Mesendoderm (in vitro differentiated cells): ENCODE data around the gene AKAP12. TPM values are rescaled to one million over a fixed set of nuclear protein-coding genes. Genes with fewer than 3 reads are reported as not detected.
A peak's percentile ranks its signal among the peaks of the same experiment; 100 is the strongest.

Experiments
- DNase-seq: peaks from one replicate; pipeline ENCODE4 v3.0.0; 2013
- H2AK5ac ChIP-seq: 2 replicates; pipeline ENCODE4 v1.6.1; 2013; ENCODE audit warnings: low read length, inconsistent platforms
- H2BK120ac ChIP-seq: 2 replicates; pipeline ENCODE4 v1.6.1; 2013; ENCODE audit warnings: low read depth, mild to moderate bottlenecking, low read length, moderate library complexity, mixed read lengths
- H2BK15ac ChIP-seq: replicated peaks from 2 replicates; pipeline ENCODE4 v1.6.1; 2013; ENCODE audit warnings: low read depth, mild to moderate bottlenecking, moderate library complexity
- H2BK5ac ChIP-seq: 2 replicates; pipeline ENCODE4 v1.6.1; 2013; ENCODE audit warnings: low read length, inconsistent platforms
- H3K18ac ChIP-seq: 2 replicates; pipeline ENCODE4 v1.6.1; 2013; ENCODE audit warnings: mild to moderate bottlenecking, low read length, mixed read lengths
- H3K23ac ChIP-seq: one replicate; pipeline ENCODE4 v1.6.1; 2013; ENCODE audit warnings: low read length
- H3K27ac ChIP-seq: 2 replicates; pipeline ENCODE4 v1.5.1; 2013; ENCODE audit warnings: low read depth, mild to moderate bottlenecking, inconsistent platforms, low read length, moderate library complexity
- H3K27me3 ChIP-seq: 2 replicates; pipeline ENCODE4 v1.6.1; 2013; ENCODE audit warnings: low read length, control low read depth, mild to moderate bottlenecking, inconsistent platforms; ENCODE audit not compliant: insufficient read depth, poor library complexity
- H3K36me3 ChIP-seq: 2 replicates; pipeline ENCODE4 v1.6.1; 2013; ENCODE audit warnings: low read length, inconsistent platforms; ENCODE audit not compliant: control insufficient read depth, insufficient read depth
- H3K4ac ChIP-seq: one replicate; pipeline ENCODE4 v1.6.1; 2013; ENCODE audit warnings: low read depth, mild to moderate bottlenecking, low read length, moderate library complexity
- H3K4me1 ChIP-seq: 2 replicates; pipeline ENCODE4 v1.6.1; 2013; ENCODE audit warnings: low read depth, low read length, inconsistent platforms; ENCODE audit not compliant: control insufficient read depth
- H3K4me2 ChIP-seq: 2 replicates; pipeline ENCODE4 v1.6.1; 2013; ENCODE audit warnings: low read length
- H3K4me3 ChIP-seq: 2 replicates; pipeline ENCODE4 v1.5.1; 2013; ENCODE audit warnings: mild to moderate bottlenecking, low read length
- H3K56ac ChIP-seq: one replicate; pipeline ENCODE4 v1.6.1; 2013; ENCODE audit warnings: low read length
- H3K79me1 ChIP-seq: 2 replicates; pipeline ENCODE4 v1.6.1; 2013; ENCODE audit warnings: low read length, inconsistent platforms
- H3K79me2 ChIP-seq: 2 replicates; pipeline ENCODE4 v1.6.1; 2013; ENCODE audit warnings: mild to moderate bottlenecking, low read length; ENCODE audit not compliant: control insufficient read depth, insufficient read depth
- H3K9ac ChIP-seq: 2 replicates; pipeline ENCODE4 v1.6.1; 2013; ENCODE audit warnings: low read length, inconsistent platforms
- H4K5ac ChIP-seq: one replicate; pipeline ENCODE4 v1.6.1; 2013; ENCODE audit warnings: low read length
- H4K8ac ChIP-seq: one replicate; pipeline ENCODE4 v1.6.1; 2013; ENCODE audit warnings: low read depth, mild to moderate bottlenecking, control low read depth, low read length, moderate library complexity
- WGBS: extraction: QIAGEN DNeasy Blood & Tissue Kit; methylation state at CpG from one replicate; pipeline ENCODE4 v1.1.7; 2013; ENCODE audit warnings: low lambda C conversion rate, missing lambda C conversion rate; ENCODE audit not compliant: insufficient coverage; ENCODE audit errors: extremely low coverage; 5-methylcytosine and 5-hydroxymethylcytosine counted together
- polyA plus RNA-seq, 2 experiments: library from polyadenylated mRNA; stranded (reverse); fragments of 200-250 nt; gene quantifications; one replicate each; pipeline ENCODE4 v1.2.3, GENCODE V29; 2013

Gene AKAP12
- 33.8 TPM for polyA plus RNA-seq (2013, experiment 1 of 2)
- 34.4 TPM for polyA plus RNA-seq (2013, experiment 2 of 2)

GRCh38 chr6:151239603-151240035 is at the start of gene AKAP12:
TSS of gene AKAP12 (plus strand) at chr6:151239967. CDS start at chr6:151240563, 596 bp downstream.
- Histone ChIP-seq H4K5ac (no peak within 1 kb of the TSS), H3K4me2 (peak within 1 kb of the TSS; percentile 68), H3K18ac (peak within 1 kb of the TSS; percentile 93), H3K79me2 (peaks cover 21% of the 10 kb centered on the region), H4K8ac (no peak within 1 kb of the TSS), H2BK5ac (no peak within 1 kb of the TSS), H2BK15ac (no peak within 1 kb of the TSS), H3K27ac (peak within 1 kb of the TSS; percentile 91), H3K79me1 (peaks cover 2% of the 10 kb centered on the region), H3K23ac (no peak within 1 kb of the TSS), H3K56ac (peak within 1 kb of the TSS; percentile 91), H3K27me3 (no peaks in the 10 kb centered on the region), H3K9ac (peak within 1 kb of the TSS; percentile 81), H3K36me3 (no peaks in the 10 kb centered on the region), H2BK120ac (peak within 1 kb of the TSS; percentile 8), H3K4ac (peak within 1 kb of the TSS; percentile 75), H3K4me1 (peaks cover 5% of the 10 kb centered on the region), H2AK5ac (no peak within 1 kb of the TSS), H3K4me3 (peak within 1 kb of the TSS; percentile 72)
- WGBS = no CpG with 5 or more reads among the region's 23 CpGs
- peak; percentile 88 for DNase-seq

GRCh38 chr6:151191527-151191926 is 48.2 kb upstream of the AKAP12 start:
- WGBS = no CpG with 5 or more reads among the region's 4 CpGs
- no peak for DNase-seq
- Histone ChIP-seq H2BK5ac (no peak overlapping the region), H3K4me2 (no peak overlapping the region), H2BK15ac (no peak overlapping the region), H3K79me2 (no peaks in the 10 kb centered on the region), H4K8ac (no peak overlapping the region), H3K4ac (no peak overlapping the region), H4K5ac (no peak overlapping the region), H3K4me1 (no peaks in the 10 kb centered on the region), H3K27me3 (no peaks in the 10 kb centered on the region), H3K23ac (no peak overlapping the region), H3K27ac (no peak overlapping the region), H3K18ac (no peak overlapping the region), H3K9ac (no peak overlapping the region), H3K4me3 (no peak overlapping the region), H3K36me3 (no peaks in the 10 kb centered on the region), H2AK5ac (no peak overlapping the region), H3K79me1 (no peaks in the 10 kb centered on the region), H2BK120ac (no peak overlapping the region), H3K56ac (no peak overlapping the region)

DNA sequence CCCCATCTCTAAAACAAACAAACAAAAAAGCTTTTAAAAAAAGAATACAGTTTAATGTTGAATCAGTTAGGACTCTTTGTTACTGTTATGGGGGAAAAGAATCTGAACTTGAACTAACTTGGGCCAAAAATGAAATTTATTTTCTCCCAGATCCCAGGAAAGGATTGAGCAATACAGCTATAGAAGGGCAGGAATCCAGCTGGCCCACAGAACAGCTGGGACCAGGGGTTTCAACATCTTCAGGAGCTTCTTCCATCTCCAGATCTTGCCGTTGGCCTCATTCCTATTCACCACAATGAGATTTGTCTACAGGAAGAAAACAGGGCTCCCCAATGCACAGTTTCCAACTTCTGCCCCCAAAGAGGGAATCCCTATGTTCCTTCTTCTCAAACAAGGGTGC is 43.2 kb upstream of the AKAP12 start:
- Histone ChIP-seq H3K36me3 (no peaks in the 10 kb centered on the region), H3K4me2 (no peak overlapping the region), H3K56ac (no peak overlapping the region), H3K4me1 (no peaks in the 10 kb centered on the region), H3K79me2 (no peaks in the 10 kb centered on the region), H4K5ac (no peak overlapping the region), H3K9ac (no peak overlapping the region), H3K27me3 (no peaks in the 10 kb centered on the region), H2BK15ac (no peak overlapping the region), H3K23ac (no peak overlapping the region), H2AK5ac (no peak overlapping the region), H2BK120ac (no peak overlapping the region), H3K27ac (no peak overlapping the region), H4K8ac (no peak overlapping the region), H2BK5ac (no peak overlapping the region), H3K79me1 (no peaks in the 10 kb centered on the region), H3K4me3 (no peak overlapping the region), H3K18ac (no peak overlapping the region), H3K4ac (no peak overlapping the region)
- DNase-seq = no peak
- WGBS = no CpG with 5 or more reads among the region's 1 CpG

DNA sequence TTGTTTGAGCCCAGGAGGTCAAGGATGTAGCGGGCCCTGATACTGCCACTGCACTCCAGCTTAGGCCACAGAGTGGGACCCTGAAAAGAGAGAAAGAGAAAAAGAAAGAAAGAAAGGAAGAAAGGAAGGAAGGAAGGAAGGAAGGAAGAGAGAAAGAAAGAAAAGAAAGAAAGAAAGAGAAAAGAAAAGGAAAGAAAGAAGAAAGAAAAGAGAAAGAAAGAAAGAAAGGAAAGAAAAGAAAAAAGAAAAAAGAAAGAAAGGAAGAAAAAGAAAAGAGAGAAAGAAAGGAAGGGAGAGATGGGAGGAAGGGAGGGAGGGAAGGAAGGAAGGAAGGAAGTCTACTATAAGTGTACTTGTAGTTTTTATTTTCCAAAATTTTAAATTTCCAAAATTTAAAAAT is 42.2 kb upstream of the AKAP12 start:
- no peak overlapping the region for H3K4me3 ChIP-seq
- no peak for DNase-seq
- H4K8ac ChIP-seq = no peak overlapping the region
- H2AK5ac ChIP-seq = no peak overlapping the region
- no peak overlapping the region for H4K5ac ChIP-seq
- WGBS = no CpG with 5 or more reads among the region's 1 CpG
- H2BK15ac ChIP-seq = no peak overlapping the region
- no peak overlapping the region for H3K4ac ChIP-seq
- H3K4me2 ChIP-seq = no peak overlapping the region
- no peaks in the 10 kb centered on the region for H3K4me1 ChIP-seq
- no peak overlapping the region for H3K23ac ChIP-seq
- no peak overlapping the region for H3K9ac ChIP-seq
- no peak overlapping the region for H3K27ac ChIP-seq
- no peak overlapping the region for H3K56ac ChIP-seq
- no peak overlapping the region for H3K18ac ChIP-seq
- no peak overlapping the region for H2BK5ac ChIP-seq
- no peaks in the 10 kb centered on the region for H3K36me3 ChIP-seq
- no peaks in the 10 kb centered on the region for H3K79me2 ChIP-seq
- H2BK120ac ChIP-seq = no peak overlapping the region
- no peaks in the 10 kb centered on the region for H3K27me3 ChIP-seq
- H3K79me1 ChIP-seq = no peaks in the 10 kb centered on the region

DNA sequence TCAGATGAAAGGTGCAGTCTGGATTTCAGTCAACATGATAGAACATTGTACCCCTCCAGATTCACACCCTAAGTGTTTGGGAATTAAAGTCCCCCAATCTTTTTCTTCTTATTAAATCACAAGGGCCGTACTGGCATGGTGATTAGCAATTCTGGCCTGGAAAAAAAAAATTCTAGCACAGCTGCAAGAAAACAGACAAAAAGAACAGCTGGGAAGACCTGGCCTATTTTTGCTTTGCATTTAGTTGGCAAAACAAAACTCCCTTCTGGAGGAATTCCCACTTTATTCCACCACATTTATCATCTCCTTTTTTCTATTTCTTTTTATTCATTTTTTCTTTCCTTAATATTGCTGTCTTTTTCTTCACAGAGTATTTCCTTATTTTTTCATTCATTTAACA is 39.8 kb upstream of the AKAP12 start:
- H3K56ac ChIP-seq = no peak overlapping the region
- H3K4me1 ChIP-seq = no peaks in the 10 kb centered on the region
- H3K4me2 ChIP-seq = no peak overlapping the region
- no peaks in the 10 kb centered on the region for H3K27me3 ChIP-seq
- no peak overlapping the region for H2BK15ac ChIP-seq
- H4K8ac ChIP-seq = no peak overlapping the region
- no peaks in the 10 kb centered on the region for H3K79me1 ChIP-seq
- H3K4me3 ChIP-seq = no peak overlapping the region
- no peaks in the 10 kb centered on the region for H3K79me2 ChIP-seq
- no peak overlapping the region for H3K23ac ChIP-seq
- H3K9ac ChIP-seq = no peak overlapping the region
- WGBS = no CpG with 5 or more reads among the region's 1 CpG
- H3K36me3 ChIP-seq = no peaks in the 10 kb centered on the region
- no peak overlapping the region for H2BK120ac ChIP-seq
- no peak overlapping the region for H3K4ac ChIP-seq
- H4K5ac ChIP-seq = no peak overlapping the region
- no peak overlapping the region for H3K27ac ChIP-seq
- no peak overlapping the region for H2AK5ac ChIP-seq
- DNase-seq = no peak
- H3K18ac ChIP-seq = no peak overlapping the region
- H2BK5ac ChIP-seq = no peak overlapping the region
